Endometrial microvascular endothelial cells (primary cell): ENCODE data around the gene NEDD8. TPM values are rescaled to one million over a fixed set of nuclear protein-coding genes. Genes with fewer than 3 reads are reported as not detected.
"Not testable (repeated sequence)": the region's sequence is repeated elsewhere in the genome, so short reads cannot be mapped to it uniquely, and the experiment has no call there.

Source experiments
- in situ Hi-C: cut with HindIII; loops from 2 replicates; pipeline ENCODE4 v1.10.0; 2017; ENCODE audit warnings: low sequenced_read_pairs, low pct_unique_long_range_greater_than_20kb; ENCODE audit errors: inconsistent ontology term
- total RNA-seq: library from RNA; depleted of rRNA; stranded (reverse); fragments of >200 nt; gene quantifications from one replicate; pipeline ENCODE4 v1.2.3, GENCODE V29; 2015; ENCODE audit errors: inconsistent ontology term

Gene NEDD8
- total RNA-seq, 1 donor from 2014 or later: 193 TPM

- in situ Hi-C loops: no loop called here
Observed at GRCh38 chr14:24252289-24253124, 20.3 kb upstream of the NEDD8 start.

- in situ Hi-C loops: no loop called here
Observed at GRCh38 chr14:24251880-24252288, 19.7 kb upstream of the NEDD8 start.

- in situ Hi-C loops: no loop called here
Observed at GRCh38 chr14:24250354-24250753, 18.2 kb upstream of the NEDD8 start.

GRCh38 chr14:24249230-24250021 is 17.3 kb upstream of the NEDD8 start:
- in situ Hi-C loops: no loop called here

- in situ Hi-C loops: no loop called here
Observed at GRCh38 chr14:24247422-24247821, 15.3 kb upstream of the NEDD8 start.

GRCh38 chr14:24246765-24247212 is 14.6 kb upstream of the NEDD8 start:
- in situ Hi-C loops: no loop called here

- in situ Hi-C loops: not testable (repeated sequence)
Observed at GRCh38 chr14:24245350-24245749, 13.2 kb upstream of the NEDD8 start.

GRCh38 chr14:24243336-24243836 is 11.2 kb upstream of the NEDD8 start:
- in situ Hi-C loops: no loop called here

GRCh38 chr14:24241829-24242443 is 9.8 kb upstream of the NEDD8 start:
- in situ Hi-C loops: no loop called here

- in situ Hi-C loops: no loop called here
Observed at GRCh38 chr14:24240110-24240918, 8.1 kb upstream of the NEDD8 start.

- in situ Hi-C loops: no loop called here
Observed at GRCh38 chr14:24238527-24239037, 6.4 kb upstream of the NEDD8 start.

- in situ Hi-C loops: no loop called here
Observed at GRCh38 chr14:24238123-24238522, 6.0 kb upstream of the NEDD8 start.

GRCh38 chr14:24237463-24237955 is 5.3 kb upstream of the NEDD8 start:
- in situ Hi-C loops: no loop called here

GRCh38 chr14:24236689-24237462 is 4.7 kb upstream of the NEDD8 start:
- in situ Hi-C loops: no loop called here

GRCh38 chr14:24235804-24236688 is 3.9 kb upstream of the NEDD8 start:
- in situ Hi-C loops: no loop called here

GRCh38 chr14:24234095-24235005 is 2.2 kb upstream of the NEDD8 start:
- in situ Hi-C loops: no loop called here
